Mucosa of descending colon (tissue), 3 donors: ENCODE results near the gene RGL3. TPM values are rescaled to one million over a fixed set of nuclear protein-coding genes. Genes with fewer than 3 reads are reported as not detected.

Experiments used
- ATAC-seq: fragments of 200-7000 bp; cut with Tn5 transposase; one replicate; pipeline ENCODE4 v1.9.1; 2020; ENCODE audit warnings: mild to moderate bottlenecking, moderate library complexity
- DNase-seq, 3 donors: peaks; one replicate each; pipeline ENCODE4 v3.0.0-alpha.2; 2020
- H3K36me3 ChIP-seq: fragments of 200-600 bp; one replicate; pipeline ENCODE4 v1.8.0; 2021; ENCODE audit warnings: low read depth, mild to moderate bottlenecking
- H3K4me1 ChIP-seq: fragments of 200-600 bp; one replicate; pipeline ENCODE4 v1.8.0; 2021; ENCODE audit warnings: low read depth, mild to moderate bottlenecking
- H3K4me3 ChIP-seq: fragments of 200-600 bp; one replicate; pipeline ENCODE4 v1.8.0; 2021; ENCODE audit warnings: mild to moderate bottlenecking
- H3K9me3 ChIP-seq: fragments of 200-600 bp; one replicate; pipeline ENCODE4 v1.8.0; 2021; ENCODE audit warnings: mild to moderate bottlenecking
- CTCF ChIP-seq: fragments of 200-600 bp; IDR thresholded peaks from one replicate; pipeline ENCODE4 v1.8.0; 2022; ENCODE audit warnings: antibody characterized with exemption, mild to moderate bottlenecking
- intact Hi-C, 2 donors: fragments of 100-400 bp; cut with DNase I in 1 of 2; cut with micrococcal nuclease in 1 of 2; formaldehyde crosslinking; loops; one replicate each; pipeline versions ENCODE4 v1.11.0 to v1.11.1; 2022; cut with DNase I, micrococcal nuclease
- total RNA-seq, 3 donors: library from RNA; stranded (reverse); fragmentation: NEBNext Ultra II Directional in 2 of 3; extraction: Animal tissue kit (Norgen Biotek cat#: 25700) in 2 of 3; gene quantifications; one replicate each; pipeline versions ENCODE4 v1.2.1 to v1.2.4, GENCODE V29; 2021 to 2023
- donor health status: DM: no; HTN: no; CAD: no; lungs with moderate emphysema.
- donor health status: DM: no; HTN: no; CAD: no.
- donor health status: DM: no; HTN: yes; CAD: no.

RGL3 gene
- total RNA-seq, 3 donors from 2014 or later: 10.7 to 15.1 (median 11.0) TPM

GRCh38 chr19:11423791-11424181, 4.7 kb upstream of the RGL3 start:
- ATAC-seq: no peak
- no peak for TF ChIP-seq CTCF
- intact Hi-C loops: no loop called here
- Histone ChIP-seq H3K4me1 (peaks cover 35% of the 10 kb centered on the region), H3K36me3 (no peaks in the 10 kb centered on the region), H3K9me3 (no peaks in the 10 kb centered on the region), H3K4me3 (no peak overlapping the region)
- DNase-seq: no peak

- Histone ChIP-seq H3K9me3 (no peaks in the 10 kb centered on the region), H3K4me1 (peaks cover 39% of the 10 kb centered on the region), H3K36me3 (no peaks in the 10 kb centered on the region), H3K4me3 (no peak overlapping the region)
- TF ChIP-seq CTCF: no peak
- DNase-seq: no peak
- intact Hi-C loops: no loop called here
- no peak for ATAC-seq
Observed at GRCh38 chr19:11423164-11423790, 4.2 kb upstream of the RGL3 start.

GRCh38 chr19:11422163-11423065, 3.3 kb upstream of the RGL3 start:
- H3K4me1 ChIP-seq: peaks cover 39% of the 10 kb centered on the region

GRCh38 chr19:11421371-11422098, 2.4 kb upstream of the RGL3 start:
- intact Hi-C loops: no loop called here
- no peaks in the 10 kb centered on the region for H3K9me3 ChIP-seq
- no peak for TF ChIP-seq CTCF
- no peak overlapping the region for H3K4me3 ChIP-seq
- H3K36me3 ChIP-seq: no peaks in the 10 kb centered on the region
- H3K4me1 ChIP-seq: peaks cover 39% of the 10 kb centered on the region
- ATAC-seq: peak; percentile 50
- DNase-seq: peak; percentile 56 to 70 (median 69)

More at GRCh38 chr19:11422163-11423065, 3.3 kb upstream of the RGL3 start:
- peak; percentile 80 for ATAC-seq
- H3K9me3 ChIP-seq: no peaks in the 10 kb centered on the region
- peak; percentile 80 to 92 (median 87) for DNase-seq
- intact Hi-C loops: no loop called here
- TF ChIP-seq CTCF: no peak
- H3K4me3 ChIP-seq: no peak overlapping the region
- H3K36me3 ChIP-seq: no peaks in the 10 kb centered on the region

- DNase-seq (peak in 2 of 3 donors; percentile 30 to 43), ATAC-seq (no peak)
- Histone ChIP-seq H3K4me1 (peaks cover 39% of the 10 kb centered on the region), H3K4me3 (no peak overlapping the region), H3K9me3 (no peaks in the 10 kb centered on the region), H3K36me3 (no peaks in the 10 kb centered on the region)
- intact Hi-C loops: no loop called here
- no peak for TF ChIP-seq CTCF
Observed at GRCh38 chr19:11420429-11421370, 1.6 kb upstream of the RGL3 start.
